AG20443 (cell line): ENCODE results near the gene NEUROD4.
A peak's percentile ranks its signal among the peaks of the same experiment; 100 is the strongest.
"Not testable (repeated sequence)": the region's sequence is repeated elsewhere in the genome, so short reads cannot be mapped to it uniquely, and the experiment has no call there.

ENCODE experiments used
- DNase-seq: peaks from one replicate; pipeline ENCODE4 v3.0.0; 2012; ENCODE audit warnings: low spot score, mixed read lengths

The NEUROD4 gene, protein sequence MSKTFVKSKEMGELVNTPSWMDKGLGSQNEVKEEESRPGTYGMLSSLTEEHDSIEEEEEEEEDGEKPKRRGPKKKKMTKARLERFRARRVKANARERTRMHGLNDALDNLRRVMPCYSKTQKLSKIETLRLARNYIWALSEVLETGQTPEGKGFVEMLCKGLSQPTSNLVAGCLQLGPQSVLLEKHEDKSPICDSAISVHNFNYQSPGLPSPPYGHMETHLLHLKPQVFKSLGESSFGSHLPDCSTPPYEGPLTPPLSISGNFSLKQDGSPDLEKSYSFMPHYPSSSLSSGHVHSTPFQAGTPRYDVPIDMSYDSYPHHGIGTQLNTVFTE

DNA sequence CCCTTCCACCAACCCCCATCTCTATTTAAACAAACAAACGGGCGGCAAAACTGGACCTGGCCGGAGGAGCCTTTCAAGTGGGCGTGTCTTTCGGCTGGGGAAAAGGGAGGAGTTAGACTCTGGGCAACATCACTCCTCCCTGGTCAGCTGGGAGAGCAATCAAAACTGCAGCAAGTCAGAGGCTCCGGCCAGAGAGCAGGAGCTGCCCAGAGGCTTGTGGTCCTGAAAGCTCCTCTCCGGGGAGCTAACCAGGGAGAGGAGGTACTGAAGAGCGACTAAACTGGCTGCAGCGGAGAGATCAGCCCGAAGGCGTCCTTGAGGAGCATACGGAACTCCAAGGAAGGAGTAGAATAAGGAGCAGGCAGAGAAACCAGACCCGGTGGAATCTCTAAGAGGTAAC is at the start of gene NEUROD4:
Gene NEUROD4 (plus strand): TSS at position 191 of the 400 bp plus-strand sequence. CDS start 6,466 bp downstream, outside the sequence.
- DNase-seq, result peak; percentile 84

DNA sequence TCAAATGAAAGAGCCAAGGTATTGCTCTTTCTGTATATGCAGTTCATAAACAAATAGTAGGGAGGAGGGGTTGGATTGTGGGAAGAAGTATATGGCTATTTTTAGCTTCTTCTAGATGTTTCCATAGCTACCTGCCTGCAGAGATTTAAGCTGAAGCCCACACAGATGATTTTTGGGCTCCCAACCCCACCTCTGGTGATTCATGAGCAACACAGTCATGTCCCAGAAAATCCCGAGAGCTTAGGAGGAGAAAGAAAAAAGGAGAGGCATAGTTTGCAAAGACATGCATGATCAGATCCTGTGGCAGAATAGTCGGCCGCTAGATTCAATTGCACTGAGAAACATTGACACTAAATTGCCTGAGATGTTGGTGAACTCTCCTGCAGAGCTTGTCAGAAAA is 49.0 kb upstream of the NEUROD4 start:
- no peak for DNase-seq

DNA sequence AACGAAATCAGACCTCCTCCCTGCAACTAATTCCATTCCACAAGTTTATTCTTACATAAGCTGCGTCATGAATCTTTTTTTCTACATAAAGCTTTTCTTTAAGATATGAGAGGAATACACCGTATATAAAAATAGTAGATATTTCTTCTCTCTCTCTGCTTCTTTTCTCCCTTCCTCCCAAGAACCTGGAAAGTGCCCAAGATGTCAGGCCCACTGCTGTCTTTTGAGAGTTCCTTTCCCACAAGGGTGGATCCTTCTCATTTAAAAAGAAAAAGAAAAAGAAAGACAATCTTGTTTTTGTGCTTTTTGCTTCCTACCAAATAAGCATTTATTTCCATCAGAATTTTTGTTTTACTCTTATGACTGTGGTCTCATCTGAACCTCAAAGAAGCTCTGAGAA is 46.2 kb upstream of the NEUROD4 start:
- no peak for DNase-seq

DNA sequence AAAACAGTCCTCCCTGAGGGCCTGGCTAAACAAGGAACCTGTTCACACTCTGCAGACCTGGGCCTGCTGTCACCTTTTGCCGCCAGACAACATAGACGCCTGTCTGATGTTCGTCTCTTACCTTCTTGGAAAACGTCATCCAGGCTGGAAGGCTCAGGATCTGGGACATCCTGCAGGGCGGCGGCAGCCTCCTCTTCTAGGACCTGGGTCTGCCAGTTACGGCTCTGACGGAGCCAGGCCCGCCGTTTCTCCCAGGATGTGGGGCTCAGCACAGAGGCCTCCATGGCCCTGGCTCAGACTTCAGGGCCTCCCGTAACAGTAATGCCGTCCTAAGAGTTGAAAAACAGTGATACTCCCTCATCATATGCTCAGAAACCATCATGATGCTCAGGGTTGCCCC is 45.5 kb upstream of the NEUROD4 start:
- DNase-seq, result no peak

DNA sequence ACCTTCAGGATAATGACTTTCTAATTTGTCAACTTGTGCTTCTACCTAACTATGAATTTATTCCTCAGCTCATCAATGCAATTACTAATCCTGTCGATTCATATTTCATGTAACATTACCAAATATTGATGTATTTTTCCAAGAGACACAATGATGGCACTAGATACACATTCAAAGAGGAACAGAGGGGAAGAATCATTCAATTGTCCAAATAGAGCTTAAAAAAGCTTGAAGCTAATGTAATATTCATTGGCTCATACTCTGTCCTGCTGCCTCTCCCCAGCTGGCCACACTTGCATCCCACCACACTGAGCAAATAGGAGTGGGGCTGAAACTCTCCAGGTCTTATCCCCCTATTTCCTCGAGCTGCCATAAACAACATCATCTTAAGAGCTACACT is 44.5 kb upstream of the NEUROD4 start:
- no peak for DNase-seq

DNA sequence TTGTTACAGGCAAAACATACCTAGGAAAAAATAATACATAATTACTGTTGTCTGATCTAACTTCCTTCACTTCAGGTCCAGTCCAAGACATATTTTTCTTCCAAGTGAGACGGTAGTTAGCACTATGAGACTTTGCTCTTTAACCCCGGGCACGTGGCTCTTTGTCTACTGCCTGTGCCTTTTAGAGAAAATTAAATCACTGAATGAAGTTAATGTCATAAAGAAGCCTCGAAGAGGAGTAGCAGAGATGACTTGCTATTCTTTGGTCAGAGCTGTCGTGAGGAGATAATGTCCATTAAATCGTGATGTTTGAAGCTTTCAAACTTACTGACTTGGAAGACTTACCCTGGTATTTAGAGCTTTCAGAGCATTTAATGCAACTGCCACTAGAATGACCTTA is 43.9 kb upstream of the NEUROD4 start:
- DNase-seq, result no peak

DNA sequence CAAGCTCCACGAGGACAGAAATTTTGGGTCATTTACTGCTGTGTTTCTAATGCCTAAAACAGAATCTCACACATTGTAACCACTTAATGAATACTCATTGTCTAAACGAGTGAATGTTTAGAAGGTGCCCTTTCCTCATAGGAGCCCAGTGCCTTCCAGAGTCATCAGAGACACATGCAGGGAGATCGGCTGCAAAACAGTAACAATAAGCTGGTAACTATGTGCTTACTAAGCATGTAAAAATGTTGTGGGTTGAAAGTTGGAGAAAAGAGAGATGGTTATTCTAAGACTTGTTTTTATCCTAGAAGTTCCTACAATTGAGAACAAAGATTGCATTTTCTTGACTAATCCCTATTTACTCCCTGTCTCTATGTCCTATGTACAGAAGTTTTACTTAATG is 42.6 kb upstream of the NEUROD4 start:
- DNase-seq, result peak; percentile 79

DNA sequence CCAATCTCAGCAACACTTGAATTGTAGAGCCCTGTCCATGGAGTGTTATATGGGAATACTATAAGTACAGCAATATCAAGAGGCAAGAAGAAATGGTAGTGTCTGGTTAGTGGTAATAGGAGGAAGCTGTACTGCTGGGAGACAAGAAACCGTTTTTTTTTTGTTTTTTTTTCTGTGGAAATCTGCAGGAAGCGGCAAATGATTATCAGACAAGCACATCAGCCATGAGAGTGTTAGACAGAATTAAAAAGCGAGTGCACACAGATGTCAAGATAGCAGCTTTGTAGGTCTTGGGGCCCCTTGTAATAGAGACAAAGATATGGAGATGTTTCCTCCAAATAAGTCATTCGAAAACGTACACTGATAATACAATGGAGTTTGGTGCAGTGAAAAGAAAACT is 41.9 kb upstream of the NEUROD4 start:
- no peak for DNase-seq

DNA sequence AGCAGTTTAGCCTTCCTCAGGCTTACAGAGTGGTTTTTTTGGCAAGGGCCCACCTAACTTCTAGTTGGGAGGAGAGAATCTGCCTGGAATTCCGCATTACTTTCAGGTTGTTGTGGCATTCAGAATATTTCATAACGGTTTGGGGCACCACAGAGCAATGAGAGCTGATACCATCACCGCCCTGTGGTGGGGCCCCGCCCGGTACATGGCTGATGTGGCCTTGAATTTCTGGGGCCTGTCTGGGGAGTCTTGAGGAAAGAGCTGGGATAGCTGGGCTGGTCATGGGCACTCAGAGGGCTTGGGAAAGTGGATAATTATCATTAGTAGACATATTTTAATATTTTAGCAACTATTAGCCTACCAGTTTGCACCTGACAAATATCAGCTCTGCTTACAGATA is 39.4 kb upstream of the NEUROD4 start:
- peak; percentile 35 for DNase-seq

DNA sequence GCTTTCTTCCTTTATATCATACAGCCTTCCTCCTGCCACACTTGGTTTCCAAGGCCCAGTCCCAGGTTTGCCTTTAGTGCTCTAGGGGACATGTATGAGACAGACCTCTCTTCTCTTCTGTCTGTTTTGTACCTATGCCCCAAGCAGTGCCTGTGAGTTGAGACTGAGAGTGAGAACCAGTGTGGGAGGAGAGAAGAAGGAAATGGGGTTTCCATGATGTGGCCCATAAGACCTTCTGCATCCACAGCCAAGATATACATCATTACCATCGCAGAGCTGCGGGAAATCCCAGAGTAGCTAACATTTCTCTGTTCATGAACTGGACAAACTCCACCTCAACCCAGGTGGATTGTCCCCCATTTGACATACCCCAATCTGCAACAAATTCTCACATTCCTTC is 38.0 kb upstream of the NEUROD4 start:
- DNase-seq, result no peak

DNA sequence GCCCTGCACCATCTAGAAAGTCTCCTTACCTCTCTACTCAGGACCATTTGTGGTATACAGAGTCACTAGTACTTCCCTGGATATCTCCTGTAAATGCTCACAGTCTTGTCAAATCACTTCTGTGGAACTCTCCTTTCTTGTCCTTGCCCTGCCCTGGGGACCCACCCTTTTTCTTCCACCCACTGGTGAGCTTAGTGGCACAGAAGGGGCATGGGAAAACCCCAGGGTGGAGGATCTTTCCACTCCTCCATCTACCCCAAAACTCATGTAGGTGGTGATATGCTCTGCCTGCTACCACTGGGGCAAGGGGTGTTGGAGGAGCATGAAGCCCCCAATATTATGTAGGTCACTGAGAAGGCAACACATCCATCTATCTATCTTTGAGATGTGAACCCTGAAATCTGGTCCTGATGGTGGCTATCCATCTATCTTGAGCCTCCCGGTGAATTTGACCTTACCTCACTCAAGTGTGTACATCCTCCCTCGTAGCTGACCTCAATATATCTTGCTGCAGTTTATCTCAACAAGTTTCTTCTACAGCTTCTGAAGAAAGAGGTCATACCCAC is 36.2 kb upstream of the NEUROD4 start:
- DNase-seq, result no peak

DNA sequence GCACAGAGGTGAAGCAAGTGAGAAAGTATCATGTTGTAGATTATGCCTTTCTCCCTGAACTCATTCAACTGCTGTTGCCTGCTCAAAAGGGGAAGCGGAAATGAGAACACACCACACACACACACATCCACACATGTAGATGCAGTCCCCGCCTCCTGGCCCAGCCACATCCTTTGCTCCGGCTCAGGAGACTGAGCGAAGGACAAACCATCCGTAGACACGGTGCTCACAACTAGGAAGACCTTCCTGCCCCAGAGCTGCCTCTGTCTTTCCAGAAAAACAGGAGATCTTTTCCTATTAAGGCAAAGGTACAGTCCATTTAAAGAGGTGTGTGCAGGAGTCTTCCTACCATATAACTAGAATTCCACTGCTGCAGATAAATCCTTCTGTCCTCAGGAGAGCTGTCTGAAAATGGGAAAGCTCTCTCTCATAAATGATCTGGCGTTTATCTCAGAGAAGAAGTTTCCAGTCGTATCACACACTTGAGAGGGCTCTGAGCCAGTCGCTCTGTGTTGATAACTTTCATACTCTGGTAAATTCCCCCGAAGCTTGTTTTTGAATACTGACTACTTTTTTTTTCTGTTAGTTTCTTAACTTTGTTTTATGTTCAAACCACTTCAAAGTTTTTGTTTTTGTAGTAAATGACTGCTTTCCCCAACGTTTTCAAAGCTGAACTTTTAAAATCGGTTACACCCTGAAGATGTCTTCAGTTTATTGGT is 35.0 kb upstream of the NEUROD4 start, which contains the start of gene TESPA1:
Gene TESPA1 (minus strand): TSS at position 105 of the 719 bp plus-strand sequence. CDS start 10,200 bp downstream, outside the sequence.
- DNase-seq, result no peak

DNA sequence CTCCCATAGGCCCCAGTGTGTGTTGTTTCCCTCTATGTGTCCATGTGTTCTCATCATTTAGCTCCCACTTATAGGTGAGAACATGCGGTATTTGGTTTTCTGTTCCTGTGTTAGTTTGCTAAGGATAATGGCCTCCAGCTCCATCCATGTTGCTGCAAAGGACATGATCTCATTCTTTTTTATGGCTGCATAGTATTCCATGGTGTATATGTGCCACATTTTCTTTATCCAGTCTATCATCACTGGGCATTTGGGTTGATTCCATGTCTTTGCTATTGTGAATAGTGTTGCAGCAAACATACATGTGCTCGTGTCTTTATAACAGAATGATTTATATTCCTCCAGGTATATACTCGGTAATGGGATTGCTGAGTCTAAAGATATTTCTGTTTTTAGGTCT is 33.0 kb upstream of the NEUROD4 start:
- not testable (repeated sequence) for DNase-seq

DNA sequence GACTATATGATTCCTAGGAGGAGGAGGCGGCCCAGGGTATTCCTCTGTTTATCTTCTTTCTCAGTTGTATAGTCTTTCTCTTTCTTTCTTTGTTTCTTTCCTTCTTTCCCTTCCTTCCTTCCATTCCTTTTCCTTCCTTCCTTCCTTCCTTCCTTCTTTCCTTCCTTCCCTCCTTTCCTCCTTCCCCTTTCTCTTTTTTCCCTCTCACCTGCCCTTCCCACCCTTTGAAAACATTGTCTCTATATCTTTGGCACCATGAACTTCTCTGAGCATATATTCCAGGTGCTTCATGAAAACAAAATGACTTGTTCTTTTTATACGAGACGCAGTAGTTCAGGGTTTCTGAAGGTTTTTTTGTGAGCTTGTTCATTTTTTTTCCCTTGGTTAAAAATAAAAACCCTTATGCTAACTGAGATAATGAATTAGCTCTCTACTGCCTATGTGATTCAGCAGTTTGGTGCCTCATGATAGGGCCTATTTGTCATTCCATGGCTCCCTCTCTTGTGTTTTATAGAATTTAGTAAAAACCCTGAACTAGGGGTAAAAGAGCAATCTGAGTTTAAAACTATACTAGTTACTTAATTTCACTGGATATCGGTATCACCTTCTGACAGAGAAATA is 32.1 kb upstream of the NEUROD4 start:
- DNase-seq, result no peak

DNA sequence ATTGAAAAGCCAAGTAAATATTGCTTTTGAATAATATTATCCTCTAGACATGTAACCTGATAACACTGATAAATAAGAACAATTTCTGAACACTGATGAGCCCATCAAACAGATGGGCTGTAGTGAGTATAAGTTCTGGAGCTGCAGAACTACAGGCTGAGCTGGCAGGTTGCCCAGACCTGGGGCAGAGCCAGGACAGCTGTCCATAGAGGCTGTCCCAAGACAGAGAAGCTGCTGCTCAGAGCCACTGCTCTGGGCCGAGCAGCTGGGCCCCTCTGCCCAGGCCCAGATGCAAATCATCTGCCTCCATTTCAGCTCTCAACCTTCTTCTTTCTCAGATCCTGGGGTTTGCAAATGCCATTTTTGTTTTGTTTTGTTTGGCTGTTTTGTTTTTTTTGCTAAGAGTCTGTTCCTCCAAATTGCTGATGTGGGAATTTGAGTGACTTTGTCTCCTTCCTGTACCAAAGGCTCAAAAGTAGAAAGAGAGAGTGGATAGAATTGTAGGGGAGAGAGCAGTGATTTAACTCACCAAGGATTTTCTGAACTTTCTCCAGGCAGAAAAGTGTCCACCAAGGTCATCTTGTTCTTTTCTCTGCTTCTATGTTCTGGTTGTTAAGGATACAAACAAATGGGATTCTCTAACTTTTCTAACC is 31.2 kb upstream of the NEUROD4 start:
- DNase-seq, result no peak

DNA sequence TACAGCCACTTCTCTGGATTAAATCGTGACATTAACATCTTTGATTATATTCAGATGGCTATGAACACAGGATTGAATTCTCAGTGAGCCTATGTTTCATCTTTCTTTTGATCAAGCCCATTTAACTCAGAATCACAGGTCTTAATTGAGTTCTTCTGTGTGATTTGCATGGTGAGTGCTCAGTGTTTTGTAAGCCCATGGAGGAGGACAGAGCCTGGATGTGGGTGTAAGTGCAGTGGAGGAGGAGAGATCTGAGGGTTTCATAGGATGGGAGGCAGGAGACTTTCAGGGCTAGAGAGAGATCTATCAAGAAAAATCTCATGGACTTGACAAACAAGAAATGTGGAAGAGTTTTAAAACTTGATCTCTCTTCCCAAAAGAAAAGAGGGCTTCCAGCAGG is 29.9 kb upstream of the NEUROD4 start:
- DNase-seq, result no peak

DNA sequence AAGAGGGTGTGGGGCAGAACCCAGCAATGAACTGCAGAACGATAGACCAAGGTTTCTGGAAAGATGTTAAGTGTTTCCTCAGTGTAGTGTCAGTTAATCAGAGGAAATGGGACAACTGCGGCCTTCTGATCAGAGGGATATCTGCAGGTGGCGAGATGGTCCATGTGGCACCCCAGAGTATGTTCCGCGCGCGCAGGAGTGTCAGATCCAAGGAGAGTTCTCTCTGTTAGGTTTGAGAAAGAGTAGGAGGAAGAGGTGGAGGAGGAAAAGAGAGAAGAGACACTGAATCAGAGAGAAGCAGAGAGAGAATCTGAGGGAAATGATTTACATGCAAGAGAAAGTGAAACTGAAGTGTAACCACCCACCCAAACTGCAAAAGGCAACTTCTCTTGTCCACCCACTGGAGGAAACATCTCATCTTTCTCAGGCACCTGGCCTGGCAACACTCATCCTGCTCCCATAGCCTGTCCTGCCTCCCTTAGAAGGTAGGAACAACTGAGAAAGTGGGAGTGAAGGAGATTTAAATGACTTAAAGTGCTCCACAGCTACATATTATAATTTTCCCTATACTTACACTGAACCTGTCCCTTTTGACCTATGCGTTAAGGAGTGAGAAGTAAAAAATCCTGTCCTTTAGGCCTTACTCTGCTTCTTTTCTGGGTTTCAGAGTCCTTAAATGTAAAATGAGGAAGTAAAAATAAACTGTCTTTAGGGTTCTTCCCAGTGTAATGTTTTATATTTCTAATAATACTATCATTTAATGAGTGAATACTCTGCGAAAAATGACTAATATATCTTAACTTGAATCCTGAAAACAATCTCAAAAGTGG is 28.4 kb upstream of the NEUROD4 start:
- DNase-seq, result no peak

DNA sequence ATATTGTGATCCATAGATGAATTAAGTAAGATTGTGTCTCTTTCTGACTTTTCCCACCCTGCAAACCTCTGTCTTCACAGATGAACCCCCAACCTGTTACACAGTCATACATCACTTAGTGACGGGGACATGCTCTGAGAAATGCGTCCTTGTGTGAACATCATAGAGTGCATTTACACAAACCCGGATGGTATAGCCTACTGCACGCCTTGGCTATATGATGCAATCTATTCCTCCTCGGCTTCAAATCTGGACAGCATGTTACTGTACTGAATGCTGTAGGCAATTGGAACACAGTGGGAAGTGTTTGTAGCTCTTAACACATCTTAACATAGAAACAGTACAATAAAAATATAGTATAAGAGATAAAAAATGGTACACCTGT is 27.8 kb upstream of the NEUROD4 start:
- no peak for DNase-seq

DNA sequence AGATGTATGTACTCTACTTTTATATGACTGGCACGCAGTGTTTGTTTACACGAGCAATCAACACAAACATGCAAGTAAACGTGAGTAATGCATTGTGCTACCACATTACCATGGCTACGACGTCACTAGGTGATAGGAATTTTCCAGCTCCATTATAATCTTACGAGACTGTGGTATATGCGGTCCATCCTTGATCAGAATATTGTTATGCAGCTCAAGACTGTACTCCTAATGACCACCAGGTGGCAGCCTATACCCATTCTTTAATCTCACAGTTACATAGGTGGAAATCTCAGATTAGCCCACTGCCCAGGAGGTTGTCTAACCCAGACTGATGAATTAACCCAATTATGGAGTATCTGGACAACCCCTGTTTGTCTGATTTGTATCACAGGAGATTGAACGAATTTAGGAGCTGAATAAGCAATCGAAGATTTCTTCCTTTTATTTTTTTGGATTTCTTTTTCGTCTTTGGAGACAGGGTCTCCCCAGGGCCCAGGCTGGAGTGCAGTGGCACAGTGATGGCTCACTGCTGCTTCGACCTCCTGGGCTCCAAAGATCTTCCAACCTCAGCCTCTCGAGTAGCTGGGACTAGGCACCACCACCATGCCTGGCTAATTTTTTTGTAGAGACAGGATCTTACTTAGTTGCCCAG is 26.5 kb upstream of the NEUROD4 start:
- DNase-seq, result peak; percentile 71

DNA sequence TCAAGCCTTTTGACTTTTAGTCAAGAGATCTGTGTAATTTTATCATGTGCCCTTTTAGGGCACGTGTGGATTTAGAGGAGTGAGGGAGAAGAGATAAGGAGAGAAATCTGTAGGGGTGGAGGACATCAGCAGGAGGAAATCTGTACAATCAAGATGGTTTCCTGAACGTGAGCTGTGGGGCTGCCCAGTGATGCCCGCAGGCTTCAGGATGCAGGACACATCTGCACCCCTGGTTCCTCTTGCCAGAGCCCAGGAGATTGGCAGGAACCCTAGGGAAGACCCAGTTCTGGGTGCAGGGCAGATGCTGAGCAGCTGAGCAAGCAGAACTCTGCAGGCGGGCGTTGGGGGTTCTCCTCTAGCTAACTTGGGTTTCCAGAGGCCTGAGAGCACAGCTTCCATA is 23.6 kb upstream of the NEUROD4 start:
- no peak for DNase-seq
